ENCODE measurements around the gene ZFR.
"Not testable (repeated sequence)": the region's sequence is repeated elsewhere in the genome, so short reads cannot be mapped to it uniquely, and the experiment has no call there.

The ZFR gene

GRCh38 chr5:32449262-32449661 lies 4.7 kb upstream of the ZFR start:
- DNase-seq: no peak

- DNase-seq: no peak
These were observed 2.1 kb upstream of the ZFR start for GRCh38 chr5:32446630-32447029.

- DNase-seq: no peak
These were observed 1.5 kb upstream of the ZFR start for GRCh38 chr5:32445831-32446614.

- DNase-seq: no peak
These were observed 783 bp upstream of the ZFR start for GRCh38 chr5:32445287-32445758.

GRCh38 chr5:32443541-32444430 lies 754 bp downstream of the ZFR start:
- peak; percentile 35 for DNase-seq

- peak; percentile 35 for DNase-seq
These were observed 1.4 kb downstream of the ZFR start for GRCh38 chr5:32443145-32443540.

GRCh38 chr5:32439086-32439642 lies 5.4 kb downstream of the ZFR start:
- no peak for DNase-seq

GRCh38 chr5:32436553-32437242 lies 7.8 kb downstream of the ZFR start:
- DNase-seq: no peak

- no peak for DNase-seq
These were observed 9.2 kb downstream of the ZFR start for GRCh38 chr5:32435383-32435782.

- DNase-seq: no peak
These were observed 10.3 kb downstream of the ZFR start for GRCh38 chr5:32434221-32434620.

GRCh38 chr5:32432633-32433032 lies 11.9 kb downstream of the ZFR start:
- no peak for DNase-seq

- not testable (repeated sequence) for DNase-seq
These were observed 13.7 kb downstream of the ZFR start for GRCh38 chr5:32430825-32431224.

GRCh38 chr5:32428426-32428825 lies 16.1 kb downstream of the ZFR start:
- DNase-seq: no peak

- no peak for DNase-seq
These were observed 17.9 kb downstream of the ZFR start for GRCh38 chr5:32426440-32427151.

- no peak for DNase-seq
These were observed 21.8 kb downstream of the ZFR start for GRCh38 chr5:32422697-32423096.

- no peak for DNase-seq
These were observed 23.5 kb downstream of the ZFR start for GRCh38 chr5:32421075-32421474.

GRCh38 chr5:32420506-32420905 lies 24.0 kb downstream of the ZFR start:
- DNase-seq: no peak

- DNase-seq: no peak
These were observed 24.7 kb downstream of the ZFR start for GRCh38 chr5:32419791-32420190.

GRCh38 chr5:32413466-32414263 lies 30.9 kb downstream of the ZFR start:
- no peak for DNase-seq

GRCh38 chr5:32410630-32411029 lies 33.9 kb downstream of the ZFR start:
- no peak for DNase-seq

- no peak for DNase-seq
These were observed 37.9 kb downstream of the ZFR start for GRCh38 chr5:32406650-32407049.

Measured in NCI-H2227 treated with DMSO at 0.1 percent for 48 hours (cell line).